Stimulated activated CD8-positive, alpha-beta memory T cell treated with anti-CD3 and anti-CD28 coated beads, Interleukin-15, amount 100 ng/mL, for 1 hour (primary cell): ENCODE results near the gene FAM83E.

Source experiments
- DNase-seq: peaks from one replicate; pipeline ENCODE4 v3.0.0-alpha.2; 2020; ENCODE audit warnings: low read depth

FAM83E gene

GRCh38 chr19:48628486-48629296 lies 13.8 kb upstream of the FAM83E start:
- DNase-seq = no peak

- no peak for DNase-seq
Measured at GRCh38 chr19:48627865-48628314, 13.0 kb upstream of the FAM83E start.

GRCh38 chr19:48627201-48627864 lies 12.5 kb upstream of the FAM83E start:
- no peak for DNase-seq

- no peak for DNase-seq
Measured at GRCh38 chr19:48625891-48626327, 11.0 kb upstream of the FAM83E start.

DNA sequence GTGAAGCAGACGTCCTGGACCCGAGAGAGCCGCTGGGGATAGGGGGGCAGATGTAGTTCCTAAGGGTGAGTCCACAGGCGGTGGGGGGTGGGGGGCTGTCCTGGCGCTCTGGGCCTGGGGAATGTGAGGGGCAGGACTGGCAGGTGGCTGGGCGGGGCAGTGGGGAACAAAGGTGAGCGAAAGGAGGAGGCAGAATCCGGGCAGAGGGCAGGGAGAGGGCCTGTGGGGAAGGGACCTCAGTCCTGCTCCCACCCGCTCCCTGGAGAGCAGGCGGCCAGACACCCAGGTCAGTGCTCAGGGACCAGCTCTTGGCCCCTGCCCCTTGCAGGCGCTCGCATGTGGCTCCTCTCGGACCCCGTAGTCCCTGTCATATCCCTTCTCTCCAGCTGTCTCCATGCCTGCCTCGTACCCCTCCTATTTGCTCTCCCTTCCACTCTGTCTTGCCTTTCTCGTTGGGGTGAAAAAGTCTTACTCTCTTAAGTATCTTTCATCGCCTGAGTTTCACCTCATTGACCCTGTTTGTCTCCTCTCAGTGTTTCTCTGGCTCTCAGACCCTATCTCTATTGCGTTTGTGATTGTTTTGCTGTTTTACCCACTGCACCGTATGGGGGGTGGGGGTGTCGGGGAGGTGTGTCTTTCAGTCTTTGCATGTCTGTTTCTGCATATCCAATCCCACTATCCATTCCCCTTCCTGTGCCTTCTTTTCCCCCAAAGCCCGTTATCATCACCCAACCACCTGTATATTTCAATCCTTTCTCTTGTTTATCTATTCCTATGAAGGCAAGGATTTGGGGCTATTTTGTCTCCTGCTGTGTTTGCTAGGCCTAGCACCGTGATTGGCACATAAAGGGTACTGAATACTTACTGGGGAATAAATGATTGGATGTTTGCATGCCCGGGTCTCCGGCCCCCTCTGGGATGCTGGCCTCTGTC lies 10.2 kb upstream of the FAM83E start:
- no peak for DNase-seq

DNA sequence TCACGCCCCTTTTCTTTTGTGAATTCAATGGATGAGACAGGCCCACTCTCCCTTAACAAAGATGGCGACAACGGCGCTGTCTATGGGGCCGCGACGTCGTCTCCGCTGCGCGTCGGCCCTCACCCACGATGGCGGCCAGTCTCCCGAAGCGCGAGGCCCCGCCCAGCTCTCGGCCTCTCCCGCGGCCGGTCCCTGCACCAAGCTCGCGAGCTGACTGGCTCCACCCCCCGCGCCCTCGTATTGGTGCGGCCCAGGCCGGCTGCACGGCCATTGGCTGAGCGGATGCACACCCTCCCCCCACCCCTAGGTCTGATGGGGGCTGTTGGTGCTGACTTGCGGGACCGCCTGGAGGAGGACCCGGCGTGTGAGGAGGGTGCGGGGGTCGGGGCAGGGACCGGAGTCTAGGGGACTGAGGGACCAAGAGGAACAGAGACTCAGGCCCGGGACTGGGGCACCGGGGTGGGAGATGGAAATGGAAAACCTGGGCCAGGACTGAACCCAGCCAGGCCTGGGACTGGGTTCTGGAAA lies 9.3 kb upstream of the FAM83E start:
- peak; percentile 86 for DNase-seq

- no peak for DNase-seq
Measured at GRCh38 chr19:48623556-48624066, 8.7 kb upstream of the FAM83E start.

DNA sequence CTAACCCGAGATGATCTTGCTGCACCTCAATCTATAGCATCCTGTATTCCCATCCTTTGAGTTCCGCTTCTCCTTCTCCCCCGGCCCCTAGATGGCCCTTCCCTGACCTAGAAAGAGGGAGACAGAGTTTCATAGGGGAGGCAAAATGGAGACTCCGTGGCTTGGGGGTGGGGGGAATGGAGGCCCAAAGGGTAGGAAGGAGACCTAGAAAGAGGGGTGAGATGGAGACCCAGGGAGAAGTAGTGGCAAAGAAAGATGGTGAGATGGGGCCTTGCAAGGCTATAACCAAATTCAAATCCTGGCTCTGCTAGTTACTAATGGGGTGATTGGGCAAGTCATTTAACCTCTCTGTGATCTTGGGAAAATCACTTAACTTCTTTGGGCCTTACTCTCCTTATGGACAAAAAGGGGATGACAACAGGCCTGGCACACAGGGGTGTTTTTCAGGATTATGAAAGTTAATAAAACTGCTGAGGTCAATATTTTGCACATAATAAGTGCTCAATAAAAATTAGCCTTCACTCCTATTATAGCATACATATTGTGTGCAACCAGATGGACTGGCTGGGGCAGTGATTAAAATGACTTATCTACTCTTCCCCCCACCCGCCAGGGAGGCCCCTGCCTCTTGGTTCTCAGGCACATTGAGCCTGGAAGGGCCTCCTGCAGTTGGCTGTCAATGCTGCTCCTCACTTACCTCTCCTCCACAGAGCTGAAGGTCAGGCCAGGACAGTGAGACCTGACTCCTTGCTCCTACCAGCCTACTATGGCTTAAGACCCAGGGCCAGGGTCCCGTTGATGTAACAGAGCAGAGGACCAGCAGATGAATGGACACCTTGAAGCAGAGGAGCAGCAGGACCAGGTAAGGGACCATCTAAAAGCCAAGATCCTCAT lies 5.1 kb upstream of the FAM83E start:
- no peak for DNase-seq

GRCh38 chr19:48618916-48619691 lies 4.2 kb upstream of the FAM83E start, which contains the start of the genes RPL18 and SPHK2:
Gene RPL18, minus strand, starts transcription at chr19:48619178. Its CDS starts 35 bp downstream, at chr19:48619143.
Gene SPHK2, plus strand, starts transcription at chr19:48619506. Its CDS starts 1,009 bp downstream, at chr19:48620515.
- peak; percentile 91 for DNase-seq

DNA sequence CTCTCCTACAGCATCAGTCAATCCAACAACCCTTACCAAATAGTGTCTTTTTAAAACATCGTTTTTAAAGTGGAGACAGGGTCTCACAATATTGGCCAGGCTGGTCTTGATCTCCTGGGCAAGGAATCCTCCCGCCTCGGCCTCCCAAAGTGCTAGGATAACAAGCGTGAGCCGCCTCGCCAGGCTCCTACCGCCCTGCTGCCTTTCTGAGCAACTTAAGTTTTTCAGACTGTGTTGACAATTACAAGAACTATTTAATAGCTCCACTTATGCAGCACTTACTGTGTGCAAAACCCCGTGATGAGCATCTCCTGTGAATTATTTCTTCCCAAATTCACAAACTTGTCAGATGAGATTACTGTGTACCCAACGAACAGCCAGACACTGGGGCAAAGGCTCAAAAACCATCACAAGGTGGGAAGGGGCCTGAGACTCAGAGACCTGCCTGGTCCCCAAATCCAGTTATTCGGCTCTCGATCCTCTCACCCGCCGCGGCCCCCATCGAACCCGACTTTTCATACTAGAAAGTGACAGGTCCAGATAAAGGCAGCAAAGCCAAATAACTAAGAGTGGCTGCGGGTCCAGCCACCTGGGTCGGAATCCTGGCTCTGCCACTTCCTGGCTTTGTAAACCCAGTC lies 3.5 kb upstream of the FAM83E start:
- no peak for DNase-seq

- no peak for DNase-seq
Measured at GRCh38 chr19:48617146-48617937, 2.5 kb upstream of the FAM83E start.

- DNase-seq = no peak
Measured at GRCh38 chr19:48616491-48617056, 1.7 kb upstream of the FAM83E start.

GRCh38 chr19:48616041-48616436 lies 1.2 kb upstream of the FAM83E start:
- no peak for DNase-seq

GRCh38 chr19:48615231-48616040 lies 560 bp upstream of the FAM83E start:
- no peak for DNase-seq

GRCh38 chr19:48613852-48614435 lies 932 bp downstream of the FAM83E start:
- no peak for DNase-seq

DNA sequence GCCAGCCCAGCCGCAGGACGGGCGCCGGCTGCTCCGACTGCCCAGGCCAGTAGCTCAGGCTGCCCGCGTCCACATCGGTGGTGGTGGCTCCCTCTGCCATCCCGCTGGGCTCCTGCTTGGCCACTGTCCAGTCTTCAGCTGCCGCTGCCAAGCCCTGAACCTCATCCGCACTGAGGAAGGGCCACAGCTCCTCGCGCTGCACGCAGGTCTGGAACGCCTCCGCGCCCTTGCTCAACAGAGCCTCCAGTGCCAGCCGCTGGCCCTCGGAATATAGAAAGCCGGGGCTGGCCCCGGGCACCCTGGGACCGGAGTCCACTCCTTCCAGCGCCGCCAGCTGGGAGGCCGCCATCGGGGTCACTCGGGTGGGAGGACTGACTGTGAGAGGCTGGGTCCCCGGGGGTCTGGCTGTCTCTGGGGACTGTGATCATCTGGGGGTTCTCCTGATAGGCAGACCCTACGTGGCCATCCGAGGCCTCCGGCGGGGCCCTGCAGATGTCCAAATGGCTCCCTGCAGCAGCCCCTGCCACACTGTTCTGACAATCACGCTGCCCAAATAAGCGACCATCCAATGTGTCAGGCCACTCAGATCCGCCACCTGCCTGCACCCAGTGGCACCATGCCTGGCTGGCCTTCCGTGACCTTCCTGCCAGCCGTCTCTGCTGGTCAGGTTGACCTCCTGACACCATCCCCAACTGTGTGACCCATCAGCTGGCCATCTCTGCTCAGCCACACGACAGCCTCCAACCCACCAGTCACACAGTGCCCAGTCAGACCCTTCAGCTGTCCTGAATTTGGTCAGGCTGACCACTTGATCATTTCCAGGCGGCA lies 1.6 kb downstream of the FAM83E start:
- no peak for DNase-seq
